H1 (cell line): ENCODE measurements around the gene CEP135. TPM values are rescaled to one million over a fixed set of nuclear protein-coding genes. Genes with fewer than 3 reads are reported as not detected.

Source experiments
- CTCF ChIA-PET: fragments of 300-600 bp; sonication (Branson Sonifier 250); formaldehyde crosslinking; loops from one replicate; lab custom pipeline; 2021; ENCODE audit not compliant: partially characterized antibody; lab: Charles Lee
- POLR2A ChIA-PET: fragments of 300-600 bp; sonication (Branson Sonifier 250); formaldehyde crosslinking; loops from one replicate; lab custom pipeline; 2021; ENCODE audit warnings: inconsistent platforms; ENCODE audit not compliant: partially characterized antibody; lab: Charles Lee
- DNase-seq, 2 experiments: peaks; one replicate each; pipeline versions ENCODE4 v3.0.0 to v3.0.0-alpha.2; 2010 to 2022; ENCODE audit warnings: low spot score in 2 of 2, low read depth in 1 of 2, mixed read lengths in 1 of 2
- FAIRE-seq: peaks from 2 replicates; lab custom pipeline; 2011; peaks lifted over from hg19 to GRCh38; lab: Jason Lieb, UNC
- H2AFZ ChIP-seq: 2 replicates; pipeline ENCODE4 v1.8.1; 2012; ENCODE audit warnings: low read length, inconsistent platforms
- H2AK5ac ChIP-seq: 2 replicates; pipeline ENCODE4 v1.6.1; 2013; ENCODE audit warnings: low read depth, low read length
- H2BK120ac ChIP-seq: replicated peaks from 2 replicates; pipeline ENCODE3; 2013; ENCODE audit warnings: low read depth, low read length, inconsistent platforms
- H2BK12ac ChIP-seq: 2 replicates; pipeline ENCODE4 v1.6.1; 2013; ENCODE audit warnings: low read depth, low read length
- H2BK15ac ChIP-seq: 2 replicates; pipeline ENCODE4 v1.6.1; 2013; ENCODE audit warnings: low read length
- H2BK20ac ChIP-seq: 2 replicates; pipeline ENCODE4 v1.6.1; 2013; ENCODE audit warnings: low read length
- H2BK5ac ChIP-seq: 2 replicates; pipeline ENCODE4 v1.6.1; 2013; ENCODE audit warnings: low read depth, low read length
- H3K14ac ChIP-seq: 2 replicates; pipeline ENCODE4 v1.6.1; 2013; ENCODE audit warnings: inconsistent platforms; ENCODE audit not compliant: insufficient read length
- H3K18ac ChIP-seq: 2 replicates; pipeline ENCODE4 v1.6.1; 2013; ENCODE audit warnings: low read length; ENCODE audit errors: extremely low read depth
- H3K23ac ChIP-seq: 2 replicates; pipeline ENCODE4 v1.6.1; 2013; ENCODE audit warnings: inconsistent platforms; ENCODE audit not compliant: insufficient read length
- H3K23me2 ChIP-seq: 2 replicates; pipeline ENCODE4 v1.6.1; 2013; ENCODE audit warnings: low read depth, low read length
- H3K27ac ChIP-seq: 2 replicates; pipeline ENCODE4 v1.6.1; 2011; ENCODE audit warnings: low read depth, low read length, inconsistent platforms
- H3K27me3 ChIP-seq, 4 experiments: replicated peaks in 1 of 4; 1 replicate in 1 of 4; 2 replicates in 3 of 4; pipeline versions ENCODE4 v1.6.1 to v1.8.1; 2011 to 2013; ENCODE audit warnings: low read length in 3 of 4, mild to moderate bottlenecking in 3 of 4, inconsistent platforms in 2 of 4, mixed read lengths in 2 of 4, moderate library complexity in 1 of 4; ENCODE audit not compliant: control insufficient read depth in 3 of 4, insufficient read depth in 3 of 4; ENCODE audit errors: extremely low read depth in 1 of 4
- H3K36me3 ChIP-seq, 4 experiments: 2 replicates each; pipeline versions ENCODE4 v1.6.1 to v1.8.1; 2011 to 2013; ENCODE audit warnings: mild to moderate bottlenecking in 4 of 4, low read length in 3 of 4, moderate library complexity in 2 of 4, control low read depth in 1 of 4, inconsistent platforms in 1 of 4; ENCODE audit not compliant: insufficient read depth in 4 of 4, control insufficient read depth in 2 of 4
- H3K4ac ChIP-seq: replicated peaks from 2 replicates; pipeline ENCODE3; 2013; ENCODE audit warnings: low read length, low read depth, mixed read lengths, inconsistent platforms; ENCODE audit not compliant: insufficient read length
- H3K4me1 ChIP-seq, 4 experiments: replicated peaks in 1 of 4; 1 replicate in 1 of 4; 2 replicates in 3 of 4; pipeline versions ENCODE4 v1.6.1 to v1.8.1; 2011 to 2013; ENCODE audit warnings: low read length in 3 of 4, inconsistent platforms in 2 of 4, mixed read lengths in 1 of 4; ENCODE audit not compliant: insufficient read depth in 4 of 4, control insufficient read depth in 3 of 4
- H3K4me2 ChIP-seq, 2 experiments: 2 replicates each; pipeline versions ENCODE4 v1.6.1 to v1.8.1; 2011 to 2013; ENCODE audit warnings: low read depth in 2 of 2, low read length in 2 of 2, control low read depth in 1 of 2, inconsistent platforms in 1 of 2, mild to moderate bottlenecking in 1 of 2; ENCODE audit not compliant: insufficient read depth in 1 of 2
- H3K4me3 ChIP-seq, 4 experiments: fragments of 200-600, 300-600 bp in 1 of 4; sonication (generic), shearing (Covaris generic), sonication (Bioruptor Twin) in 1 of 4; 2 replicates each; pipeline versions ENCODE4 v1.5.1 to v1.8.1; 2011 to 2016; ENCODE audit warnings: low read length in 4 of 4, low read depth in 3 of 4, control low read depth in 2 of 4, inconsistent platforms in 2 of 4, mild to moderate bottlenecking in 2 of 4, mixed read lengths in 1 of 4, moderate library complexity in 1 of 4; ENCODE audit not compliant: insufficient read depth in 2 of 4; ENCODE audit errors: extremely low read depth in 1 of 4
- H3K56ac ChIP-seq: replicated peaks from 2 replicates; pipeline ENCODE3; 2013; ENCODE audit warnings: low read depth, mild to moderate bottlenecking, mixed read lengths, low read length, inconsistent platforms; ENCODE audit not compliant: insufficient read length
- H3K79me1 ChIP-seq: 2 replicates; pipeline ENCODE4 v1.6.1; 2013; ENCODE audit warnings: low read depth, low read length, control low read depth
- H3K79me2 ChIP-seq, 2 experiments: 2 replicates each; pipeline versions ENCODE4 v1.6.1 to v1.8.1; 2012 to 2013; ENCODE audit warnings: low read length in 2 of 2, mild to moderate bottlenecking in 2 of 2, inconsistent platforms in 1 of 2; ENCODE audit not compliant: insufficient read depth in 2 of 2, control insufficient read depth in 1 of 2
- H3K9ac ChIP-seq, 4 experiments: replicated peaks in 1 of 4; 1 replicate in 1 of 4; 2 replicates in 3 of 4; pipeline versions ENCODE4 v1.6.1 to v1.8.1; 2011 to 2013; ENCODE audit warnings: low read depth in 3 of 4, low read length in 3 of 4, control low read depth in 2 of 4, mild to moderate bottlenecking in 2 of 4, moderate library complexity in 2 of 4, inconsistent platforms in 1 of 4; ENCODE audit errors: extremely low read depth in 1 of 4
- H3K9me3 ChIP-seq, 2 experiments: 2 replicates each; pipeline versions ENCODE4 v1.6.1 to v1.8.1; 2012 to 2013; ENCODE audit warnings: mild to moderate bottlenecking in 2 of 2, moderate library complexity in 2 of 2, control low read depth in 1 of 2, inconsistent platforms in 1 of 2, low read depth in 1 of 2, low read length in 1 of 2, mixed read lengths in 1 of 2; ENCODE audit not compliant: insufficient read depth in 2 of 2
- H4K20me1 ChIP-seq, 2 experiments: replicated peaks in 1 of 2; 2 replicates each; pipeline versions ENCODE3 to v1.8.1; 2011 to 2013; ENCODE audit warnings: inconsistent platforms in 2 of 2, low read length in 2 of 2, mild to moderate bottlenecking in 1 of 2; ENCODE audit not compliant: insufficient read depth in 2 of 2, control insufficient read depth in 1 of 2
- H4K5ac ChIP-seq: 2 replicates; pipeline ENCODE4 v1.6.1; 2013; ENCODE audit warnings: low read length, low read depth, mixed read lengths, inconsistent platforms; ENCODE audit not compliant: insufficient read length
- H4K8ac ChIP-seq: 2 replicates; pipeline ENCODE4 v1.8.0; 2013; ENCODE audit warnings: mild to moderate bottlenecking, moderate library complexity, low read length, inconsistent platforms; ENCODE audit not compliant: insufficient read depth; ENCODE audit errors: extremely low read depth
- H4K91ac ChIP-seq: replicated peaks from 2 replicates; pipeline ENCODE3; 2013; ENCODE audit warnings: low read length, mixed read lengths, inconsistent platforms; ENCODE audit not compliant: insufficient read length
- PHF8 ChIP-seq: fragments of 200-600 bp; sonication (generic); conservative IDR thresholded peaks from 2 replicates; pipeline ENCODE4 v1.7.1; 2012; ENCODE audit warnings: low read depth, mild to moderate bottlenecking, inconsistent platforms, low read length, moderate library complexity
- SIRT6 ChIP-seq: IDR thresholded peaks from one replicate; pipeline ENCODE4 v1.7.1; 2012; ENCODE audit warnings: low read length, inconsistent platforms
- polyA plus RNA-seq, 7 experiments: library from polyadenylated mRNA; depleted of rRNA in 3 of 7; stranded (reverse) in 5 of 7; unstranded in 2 of 7; fragments of >200 nt in 5 of 7; fragments of 200-250 nt in 2 of 7; gene quantifications; 1 replicate in 5 of 7; 2 replicates in 1 of 7; 4 replicates in 1 of 7; pipeline versions ENCODE4 v1.2.1 to v1.2.3, GENCODE V29; 2011 to 2013; ENCODE audit warnings: missing spikeins in 2 of 7, mixed read lengths in 2 of 7
- total RNA-seq: library from RNA; stranded (reverse); fragmentation: NEBNext Ultra II Directional; extraction: Animal tissue kit (Norgen Biotek cat#: 25700); gene quantifications from 2 replicates; pipeline ENCODE4 v1.2.1, GENCODE V29; 2021

The CEP135 gene
- total and polyA plus RNA-seq, 2 of the 8 experiments (the other 6 are each of a cell fraction or from before 2014, with no cell fraction given) = 2.7 to 14.5 TPM

- Histone ChIP-seq H3K23ac (no peak overlapping the region), H4K5ac (no peak overlapping the region), H3K4me3 (no peak overlapping the region), H2BK120ac (no peak overlapping the region), H2BK5ac (no peak overlapping the region), H3K36me3 (peaks cover 0 to 18% (median 0%) of the 10 kb centered on the region in 4 experiments; a peak in 1 of 8 replicates), H4K8ac (no peak overlapping the region), H2BK15ac (no peak overlapping the region), H3K4me1 (no peaks in the 10 kb centered on the region), H3K79me2 (no peaks in the 10 kb centered on the region), H2AFZ (no peak overlapping the region), H3K9me3 (no peaks in the 10 kb centered on the region), H2BK12ac (no peak overlapping the region), H3K27me3 (peaks cover 0 to 1% (median 0%) of the 10 kb centered on the region in 4 experiments; a peak in 1 of 7 replicates), H3K18ac (no peak overlapping the region), H2BK20ac (no peak overlapping the region), H4K91ac (no peak overlapping the region), H2AK5ac (no peak overlapping the region), H4K20me1 (no peaks in the 10 kb centered on the region), H3K56ac (no peak overlapping the region), H3K9ac (no peak overlapping the region), H3K4ac (no peak overlapping the region), H3K79me1 (no peaks in the 10 kb centered on the region), H3K14ac (no peak overlapping the region), H3K27ac (no peak overlapping the region), H3K23me2 (no peaks in the 10 kb centered on the region), H3K4me2 (no peak overlapping the region)
- no peak for DNase-seq
- ChIA-PET CTCF (no interaction called here), POLR2A (no interaction called here)
- TF ChIP-seq PHF8 (no peak), SIRT6 (no peak)
- FAIRE-seq = no peak
These were observed 34.2 kb downstream of the CEP135 start for GRCh38 chr4:55982976-55983375.
